IMR-90 (cell line): Measurements from ENCODE around the gene CDRT15. TPM values are rescaled to one million over a fixed set of nuclear protein-coding genes. Genes with fewer than 3 reads are reported as not detected.

Source experiments
- ATAC-seq: fragments of 200-7000 bp; cut with Tn5 transposase; 2 replicates; pipeline ENCODE4 v1.9.1; 2020; ENCODE audit warnings: low read depth, mild to moderate bottlenecking, moderate library complexity
- BruUV-seq: library from RNA; stranded (reverse); fragments of 400-500 nt; replicated peaks from 2 replicates; lab custom pipeline; 2021; lab: Mats Ljungman, UMichigan
- CTCF ChIA-PET: fragments of 300-600 bp; formaldehyde crosslinking; extraction: SDS; loops from one replicate; lab custom pipeline; 2021; ENCODE audit warnings: antibody characterized with exemption; lab: Yijun Ruan, JAX
- POLR2A ChIA-PET: fragments of 300-600 bp; sonication (Branson Sonifier 250); formaldehyde crosslinking; loops from one replicate; lab custom pipeline; 2022; ENCODE audit warnings: antibody characterized with exemption; ENCODE audit not compliant: unreplicated experiment; lab: Charles Lee
- DNase-seq: peaks from one replicate; pipeline ENCODE4 v3.0.0; 2013
- H2AFZ ChIP-seq: replicated peaks from 2 replicates; pipeline ENCODE3; 2013; ENCODE audit warnings: low read length, mild to moderate bottlenecking; ENCODE audit not compliant: poor library complexity
- H2AK5ac ChIP-seq: 2 replicates; pipeline ENCODE4 v1.6.1; 2013; ENCODE audit warnings: low read depth, low read length, inconsistent platforms
- H2AK9ac ChIP-seq: replicated peaks from 2 replicates; pipeline ENCODE3; 2013; ENCODE audit warnings: mild to moderate bottlenecking, low read depth, low read length, moderate library complexity; ENCODE audit not compliant: poor library complexity
- H2BK120ac ChIP-seq: 2 replicates; pipeline ENCODE4 v1.6.1; 2013; ENCODE audit warnings: low read depth, low read length, inconsistent platforms
- H2BK15ac ChIP-seq: 3 replicates; pipeline ENCODE4 v1.6.1; 2013; ENCODE audit warnings: low read depth, low read length, inconsistent platforms
- H2BK20ac ChIP-seq: 2 replicates; pipeline ENCODE4 v1.6.1; 2013; ENCODE audit warnings: low read depth, mild to moderate bottlenecking, inconsistent platforms, low read length, moderate library complexity
- H2BK5ac ChIP-seq: 2 replicates; pipeline ENCODE4 v1.6.1; 2013; ENCODE audit warnings: mild to moderate bottlenecking, low read depth, low read length, inconsistent platforms; ENCODE audit not compliant: poor library complexity, severe bottlenecking
- H3K14ac ChIP-seq: replicated peaks from 2 replicates; pipeline ENCODE4 v1.6.1; 2013; ENCODE audit warnings: low read depth, low read length, inconsistent platforms
- H3K18ac ChIP-seq: 2 replicates; pipeline ENCODE4 v1.6.1; 2013; ENCODE audit warnings: low read depth, low read length, control low read depth
- H3K23ac ChIP-seq: 2 replicates; pipeline ENCODE4 v1.6.1; 2013; ENCODE audit warnings: low read depth, low read length, inconsistent platforms
- H3K27ac ChIP-seq: 2 replicates; pipeline ENCODE4 v1.5.1; 2013; ENCODE audit warnings: mild to moderate bottlenecking, control low read depth, low read length; ENCODE audit not compliant: insufficient read depth
- H3K27me3 ChIP-seq: 2 replicates; pipeline ENCODE4 v1.6.1; 2013; ENCODE audit warnings: low read length; ENCODE audit not compliant: control insufficient read depth, insufficient read depth
- H3K36me3 ChIP-seq: 2 replicates; pipeline ENCODE4 v1.6.1; 2013; ENCODE audit warnings: low read length, mixed read lengths; ENCODE audit not compliant: control insufficient read depth, insufficient read depth
- H3K4ac ChIP-seq: 2 replicates; pipeline ENCODE4 v1.6.1; 2013; ENCODE audit warnings: low read depth, low read length, inconsistent platforms
- H3K4me1 ChIP-seq: 2 replicates; pipeline ENCODE4 v1.6.1; 2013; ENCODE audit warnings: low read length, mixed read lengths; ENCODE audit not compliant: control insufficient read depth, insufficient read depth
- H3K4me2 ChIP-seq: 2 replicates; pipeline ENCODE4 v1.6.1; 2013; ENCODE audit warnings: low read depth, mild to moderate bottlenecking, control low read depth, low read length, moderate library complexity
- H3K4me3 ChIP-seq: 2 replicates; pipeline ENCODE4 v1.5.1; 2013; ENCODE audit warnings: low read depth, mild to moderate bottlenecking, control low read depth, low read length, moderate library complexity; ENCODE audit not compliant: insufficient read depth
- H3K56ac ChIP-seq: 2 replicates; pipeline ENCODE4 v1.6.1; 2013; ENCODE audit warnings: low read length, inconsistent platforms; ENCODE audit not compliant: insufficient read depth; ENCODE audit errors: extremely low read depth
- H3K79me1 ChIP-seq, 2 experiments: 2 replicates each; pipeline ENCODE4 v1.6.1; 2013; ENCODE audit warnings: low read length in 2 of 2, inconsistent platforms in 1 of 2, low read depth in 1 of 2
- H3K9ac ChIP-seq: 2 replicates; pipeline ENCODE4 v1.6.1; 2013; ENCODE audit warnings: low read depth, low read length, control low read depth
- H3K9me1 ChIP-seq: 2 replicates; pipeline ENCODE4 v1.6.1; 2013; ENCODE audit warnings: low read length, inconsistent platforms; ENCODE audit not compliant: insufficient read depth
- H3K9me3 ChIP-seq: 2 replicates; pipeline ENCODE4 v1.6.1; 2013; ENCODE audit warnings: low read length; ENCODE audit not compliant: control insufficient read depth, insufficient read depth
- H4K20me1 ChIP-seq: 2 replicates; pipeline ENCODE4 v1.6.1; 2013; ENCODE audit warnings: low read length, inconsistent platforms; ENCODE audit not compliant: insufficient read depth
- H4K5ac ChIP-seq: 2 replicates; pipeline ENCODE4 v1.6.1; 2013; ENCODE audit warnings: mild to moderate bottlenecking, low read depth, low read length, control low read depth
- H4K8ac ChIP-seq, 2 experiments: 2 replicates each; pipeline ENCODE4 v1.6.1; 2013; ENCODE audit warnings: low read depth in 2 of 2, low read length in 2 of 2, control low read depth in 1 of 2, inconsistent platforms in 1 of 2
- H4K91ac ChIP-seq: 2 replicates; pipeline ENCODE4 v1.6.1; 2013; ENCODE audit warnings: low read depth, low read length, inconsistent platforms; ENCODE audit not compliant: insufficient read depth
- BHLHE40 ChIP-seq: fragments of 150-350 bp; IDR thresholded peaks from 2 replicates; pipeline ENCODE4 v1.6.1; 2016; ENCODE audit warnings: mild to moderate bottlenecking, low read depth, low read length
- CEBPB ChIP-seq: IDR thresholded peaks from 2 replicates; pipeline ENCODE4 v1.6.1; 2012; ENCODE audit warnings: low read depth, low read length, improper control_type of control experiment
- CHD1 ChIP-seq: IDR thresholded peaks from 2 replicates; pipeline ENCODE4 v1.6.1; 2012; ENCODE audit warnings: low read depth, low read length, improper control_type of control experiment
- CTCF ChIP-seq: conservative IDR thresholded peaks from 2 replicates; pipeline ENCODE4 v1.5.1; 2012; ENCODE audit warnings: mild to moderate bottlenecking, low read depth, low read length, improper control_type of control experiment
- FOS ChIP-seq: fragments of 150-350 bp; IDR thresholded peaks from 2 replicates; pipeline ENCODE4 v1.6.1; 2016; ENCODE audit warnings: low read depth, low read length
- MAFK ChIP-seq: IDR thresholded peaks from 2 replicates; pipeline ENCODE4 v1.6.1; 2012; ENCODE audit warnings: low read depth, low read length, improper control_type of control experiment
- MAZ ChIP-seq: IDR thresholded peaks from 2 replicates; pipeline ENCODE4 v1.6.1; 2012; ENCODE audit warnings: low read depth, mild to moderate bottlenecking, low read length, improper control_type of control experiment, moderate library complexity, borderline replicate concordance
- MXI1 ChIP-seq: IDR thresholded peaks from 2 replicates; pipeline ENCODE4 v1.6.1; 2012; ENCODE audit warnings: low read depth, mild to moderate bottlenecking, low read length, moderate library complexity, borderline replicate concordance
- NFE2L2 ChIP-seq: fragments of 150-350 bp; IDR thresholded peaks from 2 replicates; pipeline ENCODE4 v1.6.1; 2016; ENCODE audit warnings: low read depth, mild to moderate bottlenecking, low read length
- POLR2A ChIP-seq: IDR thresholded peaks from 2 replicates; pipeline ENCODE4 v1.6.1; 2012; ENCODE audit warnings: mild to moderate bottlenecking, low read depth, low read length
- RAD21 ChIP-seq: IDR thresholded peaks from 2 replicates; pipeline ENCODE4 v1.6.1; 2012; ENCODE audit warnings: low read length, improper control_type of control experiment
- RCOR1 ChIP-seq: IDR thresholded peaks from 2 replicates; pipeline ENCODE4 v1.6.1; 2012; ENCODE audit warnings: mild to moderate bottlenecking, low read length, improper control_type of control experiment; ENCODE audit not compliant: insufficient replicate concordance
- RFX5 ChIP-seq: IDR thresholded peaks from 2 replicates; pipeline ENCODE4 v1.8.0; 2012; ENCODE audit warnings: low read depth, mild to moderate bottlenecking, low read length, moderate library complexity
- SMC3 ChIP-seq: fragments of 150-350 bp; IDR thresholded peaks from 2 replicates; pipeline ENCODE4 v1.6.1; 2016; ENCODE audit warnings: low read depth, mild to moderate bottlenecking, antibody characterized with exemption, low read length, moderate library complexity
- USF2 ChIP-seq: fragments of 150-350 bp; IDR thresholded peaks from 2 replicates; pipeline ENCODE4 v1.6.1; 2017; ENCODE audit warnings: mild to moderate bottlenecking, antibody characterized with exemption, low read length, low read depth
- WGBS, 2 experiments: methylation state at CpG; one replicate each; pipeline versions ENCODE4 v1.1.5 to v1.1.7; 2013; ENCODE audit warnings: missing lambda C conversion rate in 2 of 2; ENCODE audit not compliant: insufficient read length in 1 of 2; ENCODE audit errors: extremely low coverage in 2 of 2; 5-methylcytosine and 5-hydroxymethylcytosine counted together
- dilution Hi-C: fragments of 300-500 bp; cut with HindIII; formaldehyde crosslinking; loops from one replicate; pipeline ENCODE4 v1.14.3; 2018; ENCODE audit warnings: low sequenced_read_pairs; ENCODE audit not compliant: unreplicated experiment
- in situ Hi-C: fragments of 300-500 bp; cut with MboI; formaldehyde crosslinking; loops from 3 replicates; pipeline ENCODE4 v1.14.3; 2019; ENCODE audit warnings: low sequenced_read_pairs, inconsistent platforms, mixed read lengths
- intact Hi-C: fragments of 100-400 bp; cut with micrococcal nuclease; formaldehyde crosslinking; loops from 2 replicates; pipeline ENCODE4 v1.10.0; 2022
- polyA plus RNA-seq, 3 experiments: library from polyadenylated mRNA; depleted of rRNA; stranded (reverse); fragments of >200 nt; gene quantifications; 2 replicates each; pipeline ENCODE4 v1.2.3, GENCODE V29; 2012; ENCODE audit warnings: low replicate concordance in 1 of 3
- total RNA-seq: library from RNA; depleted of rRNA; stranded (reverse); fragments of >200 nt; gene quantifications from 2 replicates; pipeline ENCODE4 v1.2.3, GENCODE V29; 2012
- TF ChIP-seq, protein P1 (sequence below): fragments of 150-350 bp; IDR thresholded peaks from 2 replicates; pipeline ENCODE4 v1.6.1; 2016; ENCODE audit warnings: low read depth, mild to moderate bottlenecking, low read length, moderate library complexity, borderline replicate concordance

CDRT15 gene
- total and polyA plus RNA-seq, 2 of the 4 experiments (the other 2 are of a cell fraction) = not detected

DNA sequence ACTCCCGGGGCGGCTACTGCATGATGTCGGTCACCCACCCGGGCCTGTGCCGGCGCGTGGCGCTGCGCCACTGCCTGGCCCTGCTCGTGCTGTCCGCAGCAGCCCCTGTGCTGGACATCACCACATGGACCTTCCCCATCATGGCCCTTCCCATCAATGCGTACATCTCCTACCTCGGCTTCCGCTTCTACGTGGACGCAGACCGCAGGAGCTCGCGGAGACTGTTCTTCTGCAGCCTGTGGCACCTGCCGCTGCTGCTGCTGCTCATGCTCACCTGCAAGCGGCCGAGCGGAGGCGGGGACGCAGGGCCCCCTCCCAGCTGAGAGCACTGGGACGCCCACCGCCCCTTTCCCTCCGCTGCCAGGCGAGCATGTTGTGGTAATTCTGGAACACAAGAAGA, 29.8 kb downstream of the CDRT15 start:
- Histone ChIP-seq H2BK15ac (no peak overlapping the region), H3K18ac (no peak overlapping the region), H3K4me1 (no peaks in the 10 kb centered on the region), H3K14ac (no peak overlapping the region), H3K56ac (no peak overlapping the region), H3K36me3 (peaks cover 8% of the 10 kb centered on the region), H3K9ac (no peak overlapping the region), H4K20me1 (no peaks in the 10 kb centered on the region), H3K4ac (no peak overlapping the region), H4K91ac (no peak overlapping the region), H4K8ac (no peak overlapping the region), H2AK5ac (no peak overlapping the region), H3K9me1 (peaks cover 8% of the 10 kb centered on the region; the same call in 1 of the 2 replicates), H3K4me3 (no peak overlapping the region), H2BK120ac (no peak overlapping the region), H3K23ac (no peak overlapping the region), H3K27me3 (no peaks in the 10 kb centered on the region), H3K9me3 (peaks cover 2% of the 10 kb centered on the region; the same call in 1 of the 2 replicates), H4K5ac (no peak overlapping the region), H2AK9ac (no peak overlapping the region), H2AFZ (no peak overlapping the region), H2BK20ac (no peak overlapping the region), H3K79me1 (no peaks in the 10 kb centered on the region; a peak in 1 of 4 replicates), H3K4me2 (no peak overlapping the region), H3K27ac (no peak overlapping the region), H2BK5ac (no peak overlapping the region)
- TF ChIP-seq MAZ (no peak), RFX5 (no peak), CEBPB (no peak), RAD21 (no peak), CTCF (no peak), FOS (no peak), RCOR1 (no peak), SMC3 (no peak), BHLHE40 (no peak), MXI1 (no peak), POLR2A (no peak), MAFK (no peak), NFE2L2 (no peak), USF2 (no peak), CHD1 (no peak)
- TF ChIP-seq, protein P1, sequence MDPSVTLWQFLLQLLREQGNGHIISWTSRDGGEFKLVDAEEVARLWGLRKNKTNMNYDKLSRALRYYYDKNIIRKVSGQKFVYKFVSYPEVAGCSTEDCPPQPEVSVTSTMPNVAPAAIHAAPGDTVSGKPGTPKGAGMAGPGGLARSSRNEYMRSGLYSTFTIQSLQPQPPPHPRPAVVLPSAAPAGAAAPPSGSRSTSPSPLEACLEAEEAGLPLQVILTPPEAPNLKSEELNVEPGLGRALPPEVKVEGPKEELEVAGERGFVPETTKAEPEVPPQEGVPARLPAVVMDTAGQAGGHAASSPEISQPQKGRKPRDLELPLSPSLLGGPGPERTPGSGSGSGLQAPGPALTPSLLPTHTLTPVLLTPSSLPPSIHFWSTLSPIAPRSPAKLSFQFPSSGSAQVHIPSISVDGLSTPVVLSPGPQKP = no peak
- WGBS, 2 experiments = 99% methylated on average over 18 of the region's 29 CpGs; no CpG with 5 or more reads in 1 of the 2 experiments
- dilution Hi-C loops = no loop called here
- CTCF ChIA-PET = no interaction called here
- no TSS peak for BruUV-seq
- intact Hi-C loops = no loop called here
- no peak for ATAC-seq
- in situ Hi-C loops = no loop called here
- no peak for DNase-seq
- POLR2A ChIA-PET = no interaction called here
